A673 (cell line): Measurements from ENCODE around the gene PRSS53.

Source experiments
- CTCF ChIP-seq: fragments of 300-800, 200-600 bp; sonication (generic); conservative IDR thresholded peaks from 2 replicates; pipeline ENCODE4 v1.5.1; 2017; ENCODE audit warnings: low read depth, mild to moderate bottlenecking, antibody characterized with exemption, low read length, moderate library complexity, mixed read lengths
- EZH2 ChIP-seq: fragments of 200-600 bp; sonication (generic); IDR thresholded peaks from 2 replicates; pipeline ENCODE4 v1.6.1; 2017; ENCODE audit warnings: borderline replicate concordance, low read depth, mild to moderate bottlenecking, mixed read lengths, antibody characterized with exemption, low read length; ENCODE audit not compliant: poor library complexity, severe bottlenecking

GRCh38 chr16:31117384-31118222 is 28.9 kb upstream of the PRSS53 start, which contains the start of gene KAT8:
- TF ChIP-seq CTCF: no peak
- TF ChIP-seq EZH2: no peak
